ENCODE results near the gene UBE4A. TPM values are rescaled to one million over a fixed set of nuclear protein-coding genes. Genes with fewer than 3 reads are reported as not detected.

UBE4A gene
- total and polyA plus RNA-seq, 8 donors = 3.5 to 68.8 (median 25.7) TPM

- DNase-seq = no peak
- H3K27ac ChIP-seq = no peak overlapping the region
- intact Hi-C loops (cut with DNase I; ENCODE audit: low total_unique reads) = no loop called here
- no peaks in the 10 kb centered on the region for H3K27me3 ChIP-seq
- peaks cover 76 to 100% (median 99%) of the 10 kb centered on the region in 4 donors for H3K36me3 ChIP-seq
- H3K4me3 ChIP-seq = no peak overlapping the region
- TF ChIP-seq CTCF (IDR thresholded peaks at IDR 0.05) (no peak), EP300 (IDR thresholded peaks at IDR 0.05) (no peak), POLR2A (IDR thresholded peaks at IDR 0.05) (no peak), POLR2AphosphoS5 (IDR thresholded peaks at IDR 0.05) (no peak)
- H3K9me3 ChIP-seq = no peaks in the 10 kb centered on the region
- no peaks in the 10 kb centered on the region for H3K4me1 ChIP-seq
Measured at GRCh38 chr11:118380571-118380970, 21.2 kb downstream of the UBE4A start.

- H3K27me3 ChIP-seq = no peaks in the 10 kb centered on the region
- DNase-seq = no peak
- H3K9me3 ChIP-seq = no peaks in the 10 kb centered on the region
- no peaks in the 10 kb centered on the region for H3K4me1 ChIP-seq
- H3K4me3 ChIP-seq = no peak overlapping the region
- intact Hi-C loops (cut with DNase I; ENCODE audit: low total_unique reads) = no loop called here
- 90 to 98% (median 94%) methylated on average over 3 of the region's 3 CpGs for WGBS, 5 donors
- peaks cover 83 to 100% (median 100%) of the 10 kb centered on the region in 4 donors for H3K36me3 ChIP-seq
- no peak overlapping the region for H3K27ac ChIP-seq
- no peak for TF ChIP-seq POLR2A (IDR thresholded peaks at IDR 0.05)
- TF ChIP-seq EP300 (IDR thresholded peaks at IDR 0.05) = no peak
- TF ChIP-seq POLR2AphosphoS5 (IDR thresholded peaks at IDR 0.05) = no peak
- no peak for TF ChIP-seq CTCF (IDR thresholded peaks at IDR 0.05)
Measured at GRCh38 chr11:118382954-118383353, 23.6 kb downstream of the UBE4A start.

GRCh38 chr11:118383657-118384056, 24.3 kb downstream of the UBE4A start:
- Histone ChIP-seq H3K4me3 (no peak overlapping the region), H3K27ac (no peak overlapping the region), H3K36me3 (peaks cover 79 to 100% (median 100%) of the 10 kb centered on the region in 4 donors), H3K4me1 (no peaks in the 10 kb centered on the region), H3K27me3 (no peaks in the 10 kb centered on the region), H3K9me3 (no peaks in the 10 kb centered on the region)
- TF ChIP-seq POLR2AphosphoS5 (IDR thresholded peaks at IDR 0.05) (no peak), EP300 (IDR thresholded peaks at IDR 0.05) (no peak), CTCF (IDR thresholded peaks at IDR 0.05) (no peak), POLR2A (IDR thresholded peaks at IDR 0.05) (no peak)
- intact Hi-C loops (cut with DNase I; ENCODE audit: low total_unique reads) = no loop called here
- WGBS, 5 donors = 93 to 98% (median 96%) methylated on average over 3 of the region's 3 CpGs
- no peak for DNase-seq

- peak overlapping the region in 2 of 5 donors; percentile 7 to 25 for H3K27ac ChIP-seq
- intact Hi-C loops (cut with DNase I; ENCODE audit: low total_unique reads) = no loop called here
- no peak for DNase-seq
- no peaks in the 10 kb centered on the region for H3K9me3 ChIP-seq
- TF ChIP-seq POLR2A (IDR thresholded peaks at IDR 0.05) = no peak
- no peak for TF ChIP-seq EP300 (IDR thresholded peaks at IDR 0.05)
- no peak for TF ChIP-seq POLR2AphosphoS5 (IDR thresholded peaks at IDR 0.05)
- no peak for TF ChIP-seq CTCF (IDR thresholded peaks at IDR 0.05)
- H3K4me1 ChIP-seq = peaks cover 0 to 12% (median 6%) of the 10 kb centered on the region in 4 donors
- no peaks in the 10 kb centered on the region for H3K27me3 ChIP-seq
- peaks cover 48 to 86% (median 80%) of the 10 kb centered on the region in 4 donors for H3K36me3 ChIP-seq
- H3K4me3 ChIP-seq = no peak overlapping the region
- WGBS, 5 donors = 75 to 91% (median 82%) methylated on average over 6 of the region's 6 CpGs
Measured at GRCh38 chr11:118396097-118396501, 36.7 kb downstream of the UBE4A start.
